Transverse colon (tissue), 3 donors: Measurements from ENCODE around the gene TRAF2.
"Not testable (repeated sequence)": the region's sequence is repeated elsewhere in the genome, so short reads cannot be mapped to it uniquely, and the experiment has no call there.

ENCODE experiments used
- POLR2A ChIP-seq: fragments of 450-650 bp; IDR thresholded peaks from one replicate; pipeline ENCODE4 v1.6.1; 2016; ENCODE audit warnings: antibody characterized with exemption, mild to moderate bottlenecking, moderate library complexity
- POLR2AphosphoS5 ChIP-seq, 3 donors: sonication (generic); formaldehyde crosslinking; IDR thresholded peaks; one replicate each; pipeline ENCODE4 v1.6.1; 2016; ENCODE audit warnings: antibody characterized with exemption in 3 of 3

- TF ChIP-seq POLR2A; POLR2AphosphoS5 (IDR thresholded peaks at IDR 0.05): not testable (repeated sequence)
These were observed 2.6 kb upstream of the TRAF2 start for GRCh38 chr9:136883670-136884069.
